WTC11 (cell line): ENCODE measurements around the gene FSHR.

Experiments
- ATF2 ChIP-seq: sonication (generic); formaldehyde crosslinking; IDR thresholded peaks from 2 replicates; pipeline ENCODE4 v1.8.1; 2022; ENCODE audit warnings: low read depth, missing genetic modification reagents, borderline replicate concordance
- CTCF ChIP-seq: fragments of 200-600 bp; IDR thresholded peaks from 2 replicates; pipeline ENCODE4 v1.8.0; 2022; ENCODE audit warnings: antibody characterized with exemption
- NFE2L1 ChIP-seq: sonication (generic); formaldehyde crosslinking; IDR thresholded peaks from 2 replicates; pipeline ENCODE4 v1.8.1; 2023; ENCODE audit warnings: missing genetic modification reagents
- NFYB ChIP-seq: sonication (generic); formaldehyde crosslinking; conservative IDR thresholded peaks from 2 replicates; pipeline ENCODE4 v1.8.0; 2022; ENCODE audit warnings: low read depth, missing genetic modification reagents
- OVOL2 ChIP-seq: fragments of 250-450 bp; sonication (Bioruptor Pico); IDR thresholded peaks from 2 replicates; pipeline ENCODE4 v1.9.0; 2021; ENCODE audit warnings: mild to moderate bottlenecking, borderline replicate concordance
- ZNF232 ChIP-seq: sonication (generic); formaldehyde crosslinking; IDR thresholded peaks from 2 replicates; pipeline ENCODE4 v1.8.0; 2022; ENCODE audit warnings: mild to moderate bottlenecking, missing genetic modification reagents
- ZNF671 ChIP-seq: fragments of 250-450 bp; sonication (Bioruptor Pico); IDR thresholded peaks from 2 replicates; pipeline ENCODE4 v1.8.0; 2021; ENCODE audit warnings: mild to moderate bottlenecking

DNA sequence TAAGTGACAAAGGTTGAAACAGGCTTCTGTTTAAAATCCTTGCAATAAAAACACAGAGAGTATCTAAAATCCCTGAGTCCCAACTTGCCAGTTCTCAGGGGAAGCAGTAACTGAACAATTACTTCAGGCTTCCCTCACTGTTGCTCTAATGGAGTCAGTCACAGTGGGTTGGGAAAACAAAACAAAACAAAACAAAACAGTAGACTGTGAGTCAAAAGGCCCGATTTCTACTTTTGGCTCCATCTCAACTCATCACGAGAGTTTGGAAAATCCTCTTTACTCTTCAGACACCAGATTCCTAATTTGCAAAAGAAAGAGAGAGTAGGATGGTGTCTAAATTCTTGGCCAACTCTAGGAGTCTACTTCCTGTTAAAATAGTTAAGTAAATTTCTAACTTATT, 1.1 kb downstream of the FSHR start:
- TF ChIP-seq CTCF (no peak), NFYB (CRISPR knock-in tag) (no peak), OVOL2 (CRISPR knock-in tag) (no peak), ZNF232 (CRISPR knock-in tag) (no peak), ATF2 (no peak), ZNF671 (CRISPR knock-in tag) (no peak), NFE2L1 (CRISPR knock-in tag) (no peak)
